Activated T-cell treated with anti-CD3 and anti-CD28 coated beads, Interleukin-2, amount 50 U/mL, for 24 hours (primary cell): ENCODE measurements around the gene SLC4A2.
"Not testable (repeated sequence)": the region's sequence is repeated elsewhere in the genome, so short reads cannot be mapped to it uniquely, and the experiment has no call there.

ENCODE experiments used
- DNase-seq: peaks from one replicate; pipeline ENCODE4 v3.0.0-alpha.2; 2020
- H3K27ac Mint-ChIP-seq: 2 replicates; pipeline ENCODE4 v1.8.0; 2020; ENCODE audit warnings: mild to moderate bottlenecking, mixed read lengths
- H3K27me3 Mint-ChIP-seq: 2 replicates; pipeline ENCODE4 v1.8.0; 2020; ENCODE audit warnings: mixed read lengths
- H3K36me3 Mint-ChIP-seq: 2 replicates; pipeline ENCODE4 v1.8.0; 2020; ENCODE audit warnings: low read depth, mixed read lengths
- H3K4me1 Mint-ChIP-seq: 2 replicates; pipeline ENCODE4 v1.8.0; 2020; ENCODE audit warnings: low read depth, mixed read lengths
- H3K4me3 Mint-ChIP-seq: 2 replicates; pipeline ENCODE4 v1.8.0; 2020; ENCODE audit warnings: mild to moderate bottlenecking, moderate library complexity, mixed read lengths
- H3K9me3 Mint-ChIP-seq: 2 replicates; pipeline ENCODE4 v1.8.0; 2020; ENCODE audit warnings: mixed read lengths

The SLC4A2 gene

GRCh38 chr7:151059367-151060112 lies at the start of gene SLC4A2:
SLC4A2 (plus strand) TSS chr7:151059589; CDS start chr7:151061988, 2,399 bp downstream.
- H3K27ac Mint-ChIP-seq: peak within 1 kb of the TSS; percentile 96
- peaks cover 36% of the 10 kb centered on the region for H3K4me1 Mint-ChIP-seq
- peaks cover 31% of the 10 kb centered on the region for H3K36me3 Mint-ChIP-seq
- no peaks in the 10 kb centered on the region for H3K27me3 Mint-ChIP-seq
- DNase-seq: peak; percentile 87
- H3K9me3 Mint-ChIP-seq: no peaks in the 10 kb centered on the region
- peak within 1 kb of the TSS; percentile 94 for H3K4me3 Mint-ChIP-seq

- Mint-ChIP-seq H3K4me3 (peak overlapping the region; percentile 70), H3K27ac (peak overlapping the region; percentile 84), H3K4me1 (peaks cover 69% of the 10 kb centered on the region), H3K27me3 (no peaks in the 10 kb centered on the region), H3K36me3 (peaks cover 11% of the 10 kb centered on the region), H3K9me3 (no peaks in the 10 kb centered on the region)
- no peak for DNase-seq
Observed at GRCh38 chr7:151010037-151010306, 49.4 kb upstream of the SLC4A2 start.

- peaks cover 11% of the 10 kb centered on the region for H3K36me3 Mint-ChIP-seq
- H3K27me3 Mint-ChIP-seq: no peaks in the 10 kb centered on the region
- H3K4me1 Mint-ChIP-seq: peaks cover 74% of the 10 kb centered on the region
- H3K9me3 Mint-ChIP-seq: no peaks in the 10 kb centered on the region
- DNase-seq: peak; percentile 62
- H3K27ac Mint-ChIP-seq: peak overlapping the region; percentile 84
- peak overlapping the region; percentile 70 for H3K4me3 Mint-ChIP-seq
Observed at GRCh38 chr7:151010307-151011096, 48.9 kb upstream of the SLC4A2 start.

- peak overlapping the region; percentile 70 for H3K4me3 Mint-ChIP-seq
- no peak for DNase-seq
Observed at GRCh38 chr7:151011097-151011409, 48.3 kb upstream of the SLC4A2 start.

GRCh38 chr7:151011616-151012015 lies 47.8 kb upstream of the SLC4A2 start:
- H3K9me3 Mint-ChIP-seq, H3K27me3 Mint-ChIP-seq, DNase-seq: not testable (repeated sequence)
- H3K4me1 Mint-ChIP-seq: peaks cover 82% of the 10 kb centered on the region
- peak overlapping the region; percentile 18 for H3K27ac Mint-ChIP-seq
- peak overlapping the region; percentile 31 for H3K4me3 Mint-ChIP-seq
- H3K36me3 Mint-ChIP-seq: peaks cover 11% of the 10 kb centered on the region

More at GRCh38 chr7:151011097-151011409, 48.3 kb upstream of the SLC4A2 start:
- H3K9me3 Mint-ChIP-seq: no peaks in the 10 kb centered on the region
- peak overlapping the region; percentile 84 for H3K27ac Mint-ChIP-seq
- H3K27me3 Mint-ChIP-seq: no peaks in the 10 kb centered on the region
- H3K4me1 Mint-ChIP-seq: peaks cover 76% of the 10 kb centered on the region
- H3K36me3 Mint-ChIP-seq: peaks cover 11% of the 10 kb centered on the region

- Mint-ChIP-seq H3K4me1 (peaks cover 81% of the 10 kb centered on the region), H3K4me3 (peak overlapping the region; percentile 32), H3K36me3 (peaks cover 11% of the 10 kb centered on the region), H3K27ac (peak overlapping the region; percentile 62), H3K27me3 (no peaks in the 10 kb centered on the region), H3K9me3 (no peaks in the 10 kb centered on the region)
- no peak for DNase-seq
Observed at GRCh38 chr7:151012031-151012692, 47.2 kb upstream of the SLC4A2 start.

GRCh38 chr7:151012911-151013347 lies 46.5 kb upstream of the SLC4A2 start:
- Mint-ChIP-seq H3K27me3 (no peaks in the 10 kb centered on the region), H3K4me3 (no peak overlapping the region), H3K27ac (peak overlapping the region; percentile 62), H3K9me3 (no peaks in the 10 kb centered on the region), H3K36me3 (peaks cover 11% of the 10 kb centered on the region), H3K4me1 (peaks cover 81% of the 10 kb centered on the region)
- DNase-seq: no peak

- H3K4me1 Mint-ChIP-seq: peaks cover 81% of the 10 kb centered on the region
- DNase-seq: no peak
- peaks cover 2% of the 10 kb centered on the region for H3K27me3 Mint-ChIP-seq
- no peak overlapping the region for H3K4me3 Mint-ChIP-seq
- peaks cover 11% of the 10 kb centered on the region for H3K36me3 Mint-ChIP-seq
- no peaks in the 10 kb centered on the region for H3K9me3 Mint-ChIP-seq
- no peak overlapping the region for H3K27ac Mint-ChIP-seq
Observed at GRCh38 chr7:151013356-151013732, 46.0 kb upstream of the SLC4A2 start.

- peak; percentile 84 for DNase-seq
- no peaks in the 10 kb centered on the region for H3K9me3 Mint-ChIP-seq
- peaks cover 80% of the 10 kb centered on the region for H3K4me1 Mint-ChIP-seq
- H3K27ac Mint-ChIP-seq: peak overlapping the region; percentile 91
- H3K27me3 Mint-ChIP-seq: peaks cover 4% of the 10 kb centered on the region
- peaks cover 9% of the 10 kb centered on the region for H3K36me3 Mint-ChIP-seq
- H3K4me3 Mint-ChIP-seq: peak overlapping the region; percentile 74
Observed at GRCh38 chr7:151013733-151014497, 45.5 kb upstream of the SLC4A2 start.

GRCh38 chr7:151014950-151015349 lies 44.4 kb upstream of the SLC4A2 start:
- peak overlapping the region; percentile 74 for H3K4me3 Mint-ChIP-seq
- H3K36me3 Mint-ChIP-seq: peaks cover 9% of the 10 kb centered on the region
- H3K27ac Mint-ChIP-seq: peak overlapping the region; percentile 91
- H3K27me3 Mint-ChIP-seq: peaks cover 10% of the 10 kb centered on the region
- DNase-seq: no peak
- H3K9me3 Mint-ChIP-seq: no peaks in the 10 kb centered on the region
- peaks cover 82% of the 10 kb centered on the region for H3K4me1 Mint-ChIP-seq

- no peaks in the 10 kb centered on the region for H3K9me3 Mint-ChIP-seq
- DNase-seq: no peak
- H3K27me3 Mint-ChIP-seq: peaks cover 17% of the 10 kb centered on the region
- H3K27ac Mint-ChIP-seq: no peak overlapping the region
- peaks cover 9% of the 10 kb centered on the region for H3K36me3 Mint-ChIP-seq
- peaks cover 72% of the 10 kb centered on the region for H3K4me1 Mint-ChIP-seq
- no peak overlapping the region for H3K4me3 Mint-ChIP-seq
Observed at GRCh38 chr7:151015967-151016366, 43.4 kb upstream of the SLC4A2 start.

GRCh38 chr7:151016505-151016904 lies 42.9 kb upstream of the SLC4A2 start:
- Mint-ChIP-seq H3K4me1 (peaks cover 68% of the 10 kb centered on the region), H3K9me3 (no peaks in the 10 kb centered on the region), H3K27ac (no peak overlapping the region), H3K36me3 (peaks cover 9% of the 10 kb centered on the region), H3K27me3 (peaks cover 17% of the 10 kb centered on the region), H3K4me3 (no peak overlapping the region)
- DNase-seq: no peak

GRCh38 chr7:151016942-151017341 lies 42.4 kb upstream of the SLC4A2 start:
- DNase-seq: no peak
- peaks cover 9% of the 10 kb centered on the region for H3K36me3 Mint-ChIP-seq
- H3K4me1 Mint-ChIP-seq: peaks cover 64% of the 10 kb centered on the region
- peaks cover 17% of the 10 kb centered on the region for H3K27me3 Mint-ChIP-seq
- no peak overlapping the region for H3K27ac Mint-ChIP-seq
- peak overlapping the region; percentile 72 for H3K4me3 Mint-ChIP-seq
- H3K9me3 Mint-ChIP-seq: no peaks in the 10 kb centered on the region

GRCh38 chr7:151017370-151017952 lies 41.9 kb upstream of the SLC4A2 start:
- Mint-ChIP-seq H3K27ac (peak overlapping the region; percentile 84), H3K4me3 (peak overlapping the region; percentile 72), H3K4me1 (peaks cover 60% of the 10 kb centered on the region), H3K36me3 (peaks cover 9% of the 10 kb centered on the region), H3K9me3 (no peaks in the 10 kb centered on the region), H3K27me3 (peaks cover 17% of the 10 kb centered on the region)
- DNase-seq: peak; percentile 56
